IMR-90 (cell line): ENCODE results near the gene PHF20. TPM values are rescaled to one million over a fixed set of nuclear protein-coding genes. Genes with fewer than 3 reads are reported as not detected.

Experiments
- ATAC-seq: fragments of 200-7000 bp; cut with Tn5 transposase; 2 replicates; pipeline ENCODE4 v1.9.1; 2020; ENCODE audit warnings: low read depth, mild to moderate bottlenecking, moderate library complexity
- BruUV-seq: library from RNA; stranded (reverse); fragments of 400-500 nt; replicated peaks from 2 replicates; lab custom pipeline; 2021; lab: Mats Ljungman, UMichigan
- CTCF ChIA-PET: fragments of 300-600 bp; formaldehyde crosslinking; extraction: SDS; loops from one replicate; lab custom pipeline; 2021; ENCODE audit warnings: antibody characterized with exemption; lab: Yijun Ruan, JAX
- POLR2A ChIA-PET: fragments of 300-600 bp; sonication (Branson Sonifier 250); formaldehyde crosslinking; loops from one replicate; lab custom pipeline; 2022; ENCODE audit warnings: antibody characterized with exemption; ENCODE audit not compliant: unreplicated experiment; lab: Charles Lee
- DNase-seq: peaks from one replicate; pipeline ENCODE4 v3.0.0; 2013
- H2AFZ ChIP-seq: replicated peaks from 2 replicates; pipeline ENCODE3; 2013; ENCODE audit warnings: low read length, mild to moderate bottlenecking; ENCODE audit not compliant: poor library complexity
- H2AK5ac ChIP-seq: 2 replicates; pipeline ENCODE4 v1.6.1; 2013; ENCODE audit warnings: low read depth, low read length, inconsistent platforms
- H2AK9ac ChIP-seq: replicated peaks from 2 replicates; pipeline ENCODE3; 2013; ENCODE audit warnings: mild to moderate bottlenecking, low read depth, low read length, moderate library complexity; ENCODE audit not compliant: poor library complexity
- H2BK120ac ChIP-seq: 2 replicates; pipeline ENCODE4 v1.6.1; 2013; ENCODE audit warnings: low read depth, low read length, inconsistent platforms
- H2BK15ac ChIP-seq: 3 replicates; pipeline ENCODE4 v1.6.1; 2013; ENCODE audit warnings: low read depth, low read length, inconsistent platforms
- H2BK20ac ChIP-seq: 2 replicates; pipeline ENCODE4 v1.6.1; 2013; ENCODE audit warnings: low read depth, mild to moderate bottlenecking, inconsistent platforms, low read length, moderate library complexity
- H2BK5ac ChIP-seq: 2 replicates; pipeline ENCODE4 v1.6.1; 2013; ENCODE audit warnings: mild to moderate bottlenecking, low read depth, low read length, inconsistent platforms; ENCODE audit not compliant: poor library complexity, severe bottlenecking
- H3K14ac ChIP-seq: replicated peaks from 2 replicates; pipeline ENCODE4 v1.6.1; 2013; ENCODE audit warnings: low read depth, low read length, inconsistent platforms
- H3K18ac ChIP-seq: 2 replicates; pipeline ENCODE4 v1.6.1; 2013; ENCODE audit warnings: low read depth, low read length, control low read depth
- H3K23ac ChIP-seq: 2 replicates; pipeline ENCODE4 v1.6.1; 2013; ENCODE audit warnings: low read depth, low read length, inconsistent platforms
- H3K27ac ChIP-seq: 2 replicates; pipeline ENCODE4 v1.5.1; 2013; ENCODE audit warnings: mild to moderate bottlenecking, control low read depth, low read length; ENCODE audit not compliant: insufficient read depth
- H3K27me3 ChIP-seq: 2 replicates; pipeline ENCODE4 v1.6.1; 2013; ENCODE audit warnings: low read length; ENCODE audit not compliant: control insufficient read depth, insufficient read depth
- H3K36me3 ChIP-seq: 2 replicates; pipeline ENCODE4 v1.6.1; 2013; ENCODE audit warnings: low read length, mixed read lengths; ENCODE audit not compliant: control insufficient read depth, insufficient read depth
- H3K4ac ChIP-seq: 2 replicates; pipeline ENCODE4 v1.6.1; 2013; ENCODE audit warnings: low read depth, low read length, inconsistent platforms
- H3K4me1 ChIP-seq: 2 replicates; pipeline ENCODE4 v1.6.1; 2013; ENCODE audit warnings: low read length, mixed read lengths; ENCODE audit not compliant: control insufficient read depth, insufficient read depth
- H3K4me2 ChIP-seq: 2 replicates; pipeline ENCODE4 v1.6.1; 2013; ENCODE audit warnings: low read depth, mild to moderate bottlenecking, control low read depth, low read length, moderate library complexity
- H3K4me3 ChIP-seq: 2 replicates; pipeline ENCODE4 v1.5.1; 2013; ENCODE audit warnings: low read depth, mild to moderate bottlenecking, control low read depth, low read length, moderate library complexity; ENCODE audit not compliant: insufficient read depth
- H3K56ac ChIP-seq: 2 replicates; pipeline ENCODE4 v1.6.1; 2013; ENCODE audit warnings: low read length, inconsistent platforms; ENCODE audit not compliant: insufficient read depth; ENCODE audit errors: extremely low read depth
- H3K79me1 ChIP-seq, 2 experiments: 2 replicates each; pipeline ENCODE4 v1.6.1; 2013; ENCODE audit warnings: low read length in 2 of 2, inconsistent platforms in 1 of 2, low read depth in 1 of 2
- H3K9ac ChIP-seq: 2 replicates; pipeline ENCODE4 v1.6.1; 2013; ENCODE audit warnings: low read depth, low read length, control low read depth
- H3K9me1 ChIP-seq: 2 replicates; pipeline ENCODE4 v1.6.1; 2013; ENCODE audit warnings: low read length, inconsistent platforms; ENCODE audit not compliant: insufficient read depth
- H3K9me3 ChIP-seq: 2 replicates; pipeline ENCODE4 v1.6.1; 2013; ENCODE audit warnings: low read length; ENCODE audit not compliant: control insufficient read depth, insufficient read depth
- H4K20me1 ChIP-seq: 2 replicates; pipeline ENCODE4 v1.6.1; 2013; ENCODE audit warnings: low read length, inconsistent platforms; ENCODE audit not compliant: insufficient read depth
- H4K5ac ChIP-seq: 2 replicates; pipeline ENCODE4 v1.6.1; 2013; ENCODE audit warnings: mild to moderate bottlenecking, low read depth, low read length, control low read depth
- H4K8ac ChIP-seq, 2 experiments: 2 replicates each; pipeline ENCODE4 v1.6.1; 2013; ENCODE audit warnings: low read depth in 2 of 2, low read length in 2 of 2, control low read depth in 1 of 2, inconsistent platforms in 1 of 2
- H4K91ac ChIP-seq: 2 replicates; pipeline ENCODE4 v1.6.1; 2013; ENCODE audit warnings: low read depth, low read length, inconsistent platforms; ENCODE audit not compliant: insufficient read depth
- CEBPB ChIP-seq: IDR thresholded peaks from 2 replicates; pipeline ENCODE4 v1.6.1; 2012; ENCODE audit warnings: low read depth, low read length, improper control_type of control experiment
- CHD1 ChIP-seq: IDR thresholded peaks from 2 replicates; pipeline ENCODE4 v1.6.1; 2012; ENCODE audit warnings: low read depth, low read length, improper control_type of control experiment
- MAFK ChIP-seq: IDR thresholded peaks from 2 replicates; pipeline ENCODE4 v1.6.1; 2012; ENCODE audit warnings: low read depth, low read length, improper control_type of control experiment
- NFE2L2 ChIP-seq: fragments of 150-350 bp; IDR thresholded peaks from 2 replicates; pipeline ENCODE4 v1.6.1; 2016; ENCODE audit warnings: low read depth, mild to moderate bottlenecking, low read length
- POLR2A ChIP-seq: IDR thresholded peaks from 2 replicates; pipeline ENCODE4 v1.6.1; 2012; ENCODE audit warnings: mild to moderate bottlenecking, low read depth, low read length
- WGBS, 2 experiments: methylation state at CpG; one replicate each; pipeline versions ENCODE4 v1.1.5 to v1.1.7; 2013; ENCODE audit warnings: missing lambda C conversion rate in 2 of 2; ENCODE audit not compliant: insufficient read length in 1 of 2; ENCODE audit errors: extremely low coverage in 2 of 2; 5-methylcytosine and 5-hydroxymethylcytosine counted together
- dilution Hi-C: fragments of 300-500 bp; cut with HindIII; formaldehyde crosslinking; loops from one replicate; pipeline ENCODE4 v1.14.3; 2018; ENCODE audit warnings: low sequenced_read_pairs; ENCODE audit not compliant: unreplicated experiment
- in situ Hi-C: fragments of 300-500 bp; cut with MboI; formaldehyde crosslinking; loops from 3 replicates; pipeline ENCODE4 v1.14.3; 2019; ENCODE audit warnings: low sequenced_read_pairs, inconsistent platforms, mixed read lengths
- intact Hi-C: fragments of 100-400 bp; cut with micrococcal nuclease; formaldehyde crosslinking; loops from 2 replicates; pipeline ENCODE4 v1.10.0; 2022
- polyA plus RNA-seq, 3 experiments: library from polyadenylated mRNA; depleted of rRNA; stranded (reverse); fragments of >200 nt; gene quantifications; 2 replicates each; pipeline ENCODE4 v1.2.3, GENCODE V29; 2012; ENCODE audit warnings: low replicate concordance in 1 of 3
- total RNA-seq: library from RNA; depleted of rRNA; stranded (reverse); fragments of >200 nt; gene quantifications from 2 replicates; pipeline ENCODE4 v1.2.3, GENCODE V29; 2012
- TF ChIP-seq, protein P1 (sequence below): conservative IDR thresholded peaks from 2 replicates; pipeline ENCODE4 v1.5.1; 2012; ENCODE audit warnings: mild to moderate bottlenecking, low read depth, low read length, improper control_type of control experiment

PHF20 gene
- total and polyA plus RNA-seq, 2 of the 4 experiments (the other 2 are of a cell fraction): 22.0 to 22.5 TPM

DNA sequence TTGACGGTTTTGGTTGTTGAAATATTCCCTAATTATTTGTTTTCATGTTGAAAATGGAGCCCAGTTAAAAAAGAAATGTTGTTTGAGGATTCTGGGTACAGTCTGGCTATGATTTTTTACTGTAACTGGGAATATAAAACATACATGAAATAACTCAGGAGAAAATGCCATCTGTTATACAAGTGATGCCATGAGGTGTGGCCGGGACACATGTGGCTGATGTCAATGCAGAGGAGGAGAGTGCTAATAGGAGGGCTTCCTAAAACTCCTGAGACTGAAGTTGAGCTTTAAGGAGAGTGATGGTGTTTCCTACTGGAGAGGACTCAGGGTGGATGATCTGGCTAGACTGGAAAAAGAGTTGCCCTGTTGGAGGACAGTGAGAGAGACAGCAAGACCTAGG, 169.8 kb downstream of the PHF20 start:
- TF ChIP-seq, protein P1, sequence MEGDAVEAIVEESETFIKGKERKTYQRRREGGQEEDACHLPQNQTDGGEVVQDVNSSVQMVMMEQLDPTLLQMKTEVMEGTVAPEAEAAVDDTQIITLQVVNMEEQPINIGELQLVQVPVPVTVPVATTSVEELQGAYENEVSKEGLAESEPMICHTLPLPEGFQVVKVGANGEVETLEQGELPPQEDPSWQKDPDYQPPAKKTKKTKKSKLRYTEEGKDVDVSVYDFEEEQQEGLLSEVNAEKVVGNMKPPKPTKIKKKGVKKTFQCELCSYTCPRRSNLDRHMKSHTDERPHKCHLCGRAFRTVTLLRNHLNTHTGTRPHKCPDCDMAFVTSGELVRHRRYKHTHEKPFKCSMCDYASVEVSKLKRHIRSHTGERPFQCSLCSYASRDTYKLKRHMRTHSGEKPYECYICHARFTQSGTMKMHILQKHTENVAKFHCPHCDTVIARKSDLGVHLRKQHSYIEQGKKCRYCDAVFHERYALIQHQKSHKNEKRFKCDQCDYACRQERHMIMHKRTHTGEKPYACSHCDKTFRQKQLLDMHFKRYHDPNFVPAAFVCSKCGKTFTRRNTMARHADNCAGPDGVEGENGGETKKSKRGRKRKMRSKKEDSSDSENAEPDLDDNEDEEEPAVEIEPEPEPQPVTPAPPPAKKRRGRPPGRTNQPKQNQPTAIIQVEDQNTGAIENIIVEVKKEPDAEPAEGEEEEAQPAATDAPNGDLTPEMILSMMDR: no peak
- TF ChIP-seq POLR2A (no peak), CEBPB (no peak), CHD1 (no peak), MAFK (no peak), NFE2L2 (no peak)

More for the DNA sequence above, 169.8 kb downstream of the PHF20 start:
- in situ Hi-C loops (no loop called here), dilution Hi-C loops (no loop called here), intact Hi-C loops (no loop called here)
- Histone ChIP-seq H3K4me1 (peaks cover 8% of the 10 kb centered on the region), H4K8ac (no peak overlapping the region), H4K20me1 (peaks cover 4% of the 10 kb centered on the region), H3K9me1 (peaks cover 13% of the 10 kb centered on the region; the same call in 1 of the 2 replicates), H3K36me3 (peaks cover 33% of the 10 kb centered on the region), H4K5ac (no peak overlapping the region), H3K14ac (no peak overlapping the region), H3K4ac (no peak overlapping the region), H2AK5ac (no peak overlapping the region), H3K4me3 (no peak overlapping the region), H3K18ac (no peak overlapping the region), H3K27ac (no peak overlapping the region), H3K56ac (no peak overlapping the region), H2BK20ac (no peak overlapping the region), H2BK15ac (no peak overlapping the region), H3K9ac (no peak overlapping the region), H3K9me3 (no peaks in the 10 kb centered on the region), H3K27me3 (no peaks in the 10 kb centered on the region), H3K4me2 (no peak overlapping the region), H2AFZ (no peak overlapping the region), H4K91ac (no peak overlapping the region), H2BK5ac (no peak overlapping the region), H3K23ac (no peak overlapping the region; the same call in 1 of the 2 replicates), H2BK120ac (no peak overlapping the region), H2AK9ac (no peak overlapping the region), H3K79me1 (peaks cover 14 to 47% of the 10 kb centered on the region in 2 experiments)
- no TSS peak for BruUV-seq
- no peak for ATAC-seq
- POLR2A ChIA-PET: no interaction called here
- DNase-seq: no peak
- no CpG with 5 or more reads among the region's 2 CpGs for WGBS, 2 experiments
- CTCF ChIA-PET: interaction anchor here (1.9 kb wide), 1 partner anchor 12 kb away, joined by 12 read pairs; the partner anchor contains the start of gene SCAND1
